GM12801 (cell line): ENCODE results near the gene TBC1D4.

Source experiments
- CTCF ChIP-seq: IDR thresholded peaks from one replicate; pipeline ENCODE4 v1.5.1; 2011; ENCODE audit warnings: control low read depth; ENCODE audit not compliant: insufficient read length; ENCODE audit errors: extremely low read depth

Gene TBC1D4

GRCh38 chr13:75512253-75512652, 30.3 kb upstream of the TBC1D4 start:
- no peak for TF ChIP-seq CTCF

GRCh38 chr13:75511051-75511625, 29.2 kb upstream of the TBC1D4 start:
- no peak for TF ChIP-seq CTCF

- no peak for TF ChIP-seq CTCF
These were observed 26.1 kb upstream of the TBC1D4 start for GRCh38 chr13:75508002-75508548.

GRCh38 chr13:75507027-75508001, 25.3 kb upstream of the TBC1D4 start:
- no peak for TF ChIP-seq CTCF

- no peak for TF ChIP-seq CTCF
These were observed 24.0 kb upstream of the TBC1D4 start for GRCh38 chr13:75506018-75506417.

- TF ChIP-seq CTCF: no peak
These were observed 23.4 kb upstream of the TBC1D4 start for GRCh38 chr13:75505327-75505726.

GRCh38 chr13:75495938-75496337, 14.0 kb upstream of the TBC1D4 start:
- TF ChIP-seq CTCF: no peak
